ENCODE measurements around the gene ARHGAP4. TPM values are rescaled to one million over a fixed set of nuclear protein-coding genes. Genes with fewer than 3 reads are reported as not detected.

The ARHGAP4 gene
- total and polyA plus RNA-seq, 2 of the 4 experiments (the other 2 are of a cell fraction): 0.18 to 0.72 TPM

GRCh38 chrX:153930011-153930910 is 4.2 kb upstream of the ARHGAP4 start:
- no peak overlapping the region for H2BK15ac ChIP-seq (ENCODE audit: low read depth, low read length)
- no peak overlapping the region for H2AFZ ChIP-seq (replicated peaks; ENCODE audit: low read length, poor library complexity)
- no peak overlapping the region for H2BK5ac ChIP-seq (ENCODE audit: low read depth, low read length, poor library complexity, severe bottlenecking)
- POLR2A ChIA-PET (ENCODE audit: unreplicated experiment): no interaction called here
- H3K27me3 ChIP-seq (ENCODE audit: control insufficient read depth, insufficient read depth, low read length): no peaks in the 10 kb centered on the region; the same call in 1 of the 2 replicates
- no peak overlapping the region for H3K4me2 ChIP-seq (ENCODE audit: low read depth, low read length)
- H4K20me1 ChIP-seq (ENCODE audit: insufficient read depth, low read length): peaks cover 20% of the 10 kb centered on the region
- H3K79me1 ChIP-seq (ENCODE audit: low read depth in 1 of 2, low read length in 2 of 2): peaks cover 4 to 16% of the 10 kb centered on the region in 2 experiments; a peak in 2 of 4 replicates
- H3K14ac ChIP-seq (replicated peaks; ENCODE audit: low read depth, low read length): no peak overlapping the region
- H2AK5ac ChIP-seq (ENCODE audit: low read depth, low read length): no peak overlapping the region
- no peak overlapping the region for H3K56ac ChIP-seq (ENCODE audit: extremely low read depth, insufficient read depth, low read length)
- no peaks in the 10 kb centered on the region for H3K9me3 ChIP-seq (ENCODE audit: control insufficient read depth, insufficient read depth, low read length)
- no peak overlapping the region for H3K4ac ChIP-seq (ENCODE audit: low read depth, low read length)
- H4K91ac ChIP-seq (ENCODE audit: insufficient read depth, low read depth, low read length): no peak overlapping the region
- dilution Hi-C loops (cut with HindIII; ENCODE audit: low sequenced_read_pairs, unreplicated experiment): no loop called here
- BruUV-seq (replicated peaks): no TSS peak
- no peak overlapping the region for H3K23ac ChIP-seq (ENCODE audit: low read depth, low read length)
- H2BK120ac ChIP-seq (ENCODE audit: low read depth, low read length): no peak overlapping the region
- no peak overlapping the region for H2AK9ac ChIP-seq (replicated peaks; ENCODE audit: low read depth, low read length, poor library complexity)
- no peak for ATAC-seq (ENCODE audit: low read depth)
- no peak overlapping the region for H3K9ac ChIP-seq (ENCODE audit: low read depth, low read length)
- in situ Hi-C loops (cut with MboI; ENCODE audit: low sequenced_read_pairs): no loop called here
- no peak overlapping the region for H3K18ac ChIP-seq (ENCODE audit: low read depth, low read length)
- H3K4me3 ChIP-seq (ENCODE audit: insufficient read depth, low read depth, low read length): no peak overlapping the region
- H4K5ac ChIP-seq (ENCODE audit: low read depth, low read length): no peak overlapping the region
- H3K9me1 ChIP-seq (ENCODE audit: insufficient read depth, low read length): no peaks in the 10 kb centered on the region; the same call in 1 of the 2 replicates
- H2BK20ac ChIP-seq (ENCODE audit: low read depth, low read length): no peak overlapping the region
- peaks cover 2% of the 10 kb centered on the region for H3K4me1 ChIP-seq (ENCODE audit: control insufficient read depth, insufficient read depth, low read length)
- CTCF ChIA-PET: no interaction called here
- no peak overlapping the region for H4K8ac ChIP-seq (ENCODE audit: low read depth in 2 of 2, low read length in 2 of 2)
- no peak for DNase-seq
- peaks cover 23% of the 10 kb centered on the region for H3K36me3 ChIP-seq (ENCODE audit: control insufficient read depth, insufficient read depth, low read length)
- H3K27ac ChIP-seq (ENCODE audit: insufficient read depth, low read length): no peak overlapping the region
- intact Hi-C loops (cut with micrococcal nuclease): no loop called here
- 81% methylated on average over 6 of the region's 31 CpGs; no CpG with 5 or more reads in 1 of the 2 experiments for WGBS, 2 experiments (ENCODE audit: extremely low coverage in 2 of 2, insufficient read length in 1 of 2)
- TF ChIP-seq CEBPB (IDR thresholded peaks at IDR 0.05; ENCODE audit: low read depth, low read length) (no peak), USF2 (IDR thresholded peaks at IDR 0.05; ENCODE audit: low read depth, low read length) (no peak), POLR2A (IDR thresholded peaks at IDR 0.05; ENCODE audit: low read depth, low read length) (no peak), MXI1 (IDR thresholded peaks at IDR 0.05; ENCODE audit: borderline replicate concordance, low read depth, low read length) (no peak), RAD21 (IDR thresholded peaks at IDR 0.05; ENCODE audit: low read length) (no peak), CTCF (conservative IDR thresholded peaks at IDR 0.05; ENCODE audit: low read depth, low read length) (no peak), SMC3 (IDR thresholded peaks at IDR 0.05; ENCODE audit: low read depth, low read length) (no peak), RFX5 (IDR thresholded peaks at IDR 0.05; ENCODE audit: low read depth, low read length) (no peak), FOS (IDR thresholded peaks at IDR 0.05; ENCODE audit: low read depth, low read length) (no peak), CHD1 (IDR thresholded peaks at IDR 0.05; ENCODE audit: low read depth, low read length) (no peak), BHLHE40 (IDR thresholded peaks at IDR 0.05; ENCODE audit: low read depth, low read length) (no peak), MAFK (IDR thresholded peaks at IDR 0.05; ENCODE audit: low read depth, low read length) (no peak), RCOR1 (IDR thresholded peaks at IDR 0.05; ENCODE audit: insufficient replicate concordance, low read length) (no peak), NFE2L2 (IDR thresholded peaks at IDR 0.05; ENCODE audit: low read depth, low read length) (no peak), MAZ (IDR thresholded peaks at IDR 0.05; ENCODE audit: borderline replicate concordance, low read depth, low read length) (no peak)

Measured in IMR-90 (cell line).